ENCODE data around the gene METAP1. TPM values are rescaled to one million over a fixed set of nuclear protein-coding genes. Genes with fewer than 3 reads are reported as not detected.
"Not testable (repeated sequence)": the region's sequence is repeated elsewhere in the genome, so short reads cannot be mapped to it uniquely, and the experiment has no call there.

The METAP1 gene
- total and polyA plus RNA-seq, 2 of the 4 experiments (the other 2 are of a cell fraction): 43.7 to 47.9 TPM

- Histone ChIP-seq H3K9ac (ENCODE audit: low read depth, low read length) (no peak overlapping the region), H3K4me3 (ENCODE audit: insufficient read depth, low read depth, low read length) (no peak overlapping the region), H2BK20ac (ENCODE audit: low read depth, low read length) (no peak overlapping the region), H4K5ac (ENCODE audit: low read depth, low read length) (no peak overlapping the region), H3K4ac (ENCODE audit: low read depth, low read length) (no peak overlapping the region), H2BK120ac (ENCODE audit: low read depth, low read length) (no peak overlapping the region), H3K14ac (replicated peaks; ENCODE audit: low read depth, low read length) (no peak overlapping the region), H4K20me1 (ENCODE audit: insufficient read depth, low read length) (no peaks in the 10 kb centered on the region), H2BK15ac (ENCODE audit: low read depth, low read length) (no peak overlapping the region), H2AK5ac (ENCODE audit: low read depth, low read length) (no peak overlapping the region), H4K91ac (ENCODE audit: insufficient read depth, low read depth, low read length) (no peak overlapping the region), H2AFZ (replicated peaks; ENCODE audit: low read length, poor library complexity) (no peak overlapping the region), H3K27ac (ENCODE audit: insufficient read depth, low read length) (no peak overlapping the region), H3K56ac (ENCODE audit: extremely low read depth, insufficient read depth, low read length) (no peak overlapping the region), H3K18ac (ENCODE audit: low read depth, low read length) (no peak overlapping the region), H2AK9ac (replicated peaks; ENCODE audit: low read depth, low read length, poor library complexity) (no peak overlapping the region), H3K79me1 (ENCODE audit: low read depth in 1 of 2, low read length in 2 of 2) (no peaks in the 10 kb centered on the region), H3K4me1 (ENCODE audit: control insufficient read depth, insufficient read depth, low read length) (peaks cover 8% of the 10 kb centered on the region), H3K9me1 (ENCODE audit: insufficient read depth, low read length) (0 out of 2 replicates have a peak, but pooled peaks cover under 1% of the 10 kb centered on the region), H2BK5ac (ENCODE audit: low read depth, low read length, poor library complexity, severe bottlenecking) (no peak overlapping the region), H3K4me2 (ENCODE audit: low read depth, low read length) (no peak overlapping the region), H3K36me3 (ENCODE audit: control insufficient read depth, insufficient read depth, low read length) (no peaks in the 10 kb centered on the region), H3K27me3 (ENCODE audit: control insufficient read depth, insufficient read depth, low read length) (no peaks in the 10 kb centered on the region), H3K23ac (ENCODE audit: low read depth, low read length) (no peak overlapping the region), H3K9me3 (ENCODE audit: control insufficient read depth, insufficient read depth, low read length) (no peaks in the 10 kb centered on the region), H4K8ac (ENCODE audit: low read depth in 2 of 2, low read length in 2 of 2) (no peak overlapping the region)
- dilution Hi-C loops (cut with HindIII; ENCODE audit: low sequenced_read_pairs, unreplicated experiment): no loop called here
- no TSS peak for BruUV-seq (replicated peaks)
- in situ Hi-C loops (cut with MboI; ENCODE audit: low sequenced_read_pairs): no loop called here
- ChIA-PET CTCF (interaction anchor here (0.6 kb wide), 1 partner anchor 141 kb away, joined by 3 read pairs; no protein-coding TSS in a partner anchor), POLR2A (ENCODE audit: unreplicated experiment) (no interaction called here)
- no peak for TF ChIP-seq NFE2L2 (IDR thresholded peaks at IDR 0.05; ENCODE audit: low read depth, low read length)
- TF ChIP-seq, protein P1, sequence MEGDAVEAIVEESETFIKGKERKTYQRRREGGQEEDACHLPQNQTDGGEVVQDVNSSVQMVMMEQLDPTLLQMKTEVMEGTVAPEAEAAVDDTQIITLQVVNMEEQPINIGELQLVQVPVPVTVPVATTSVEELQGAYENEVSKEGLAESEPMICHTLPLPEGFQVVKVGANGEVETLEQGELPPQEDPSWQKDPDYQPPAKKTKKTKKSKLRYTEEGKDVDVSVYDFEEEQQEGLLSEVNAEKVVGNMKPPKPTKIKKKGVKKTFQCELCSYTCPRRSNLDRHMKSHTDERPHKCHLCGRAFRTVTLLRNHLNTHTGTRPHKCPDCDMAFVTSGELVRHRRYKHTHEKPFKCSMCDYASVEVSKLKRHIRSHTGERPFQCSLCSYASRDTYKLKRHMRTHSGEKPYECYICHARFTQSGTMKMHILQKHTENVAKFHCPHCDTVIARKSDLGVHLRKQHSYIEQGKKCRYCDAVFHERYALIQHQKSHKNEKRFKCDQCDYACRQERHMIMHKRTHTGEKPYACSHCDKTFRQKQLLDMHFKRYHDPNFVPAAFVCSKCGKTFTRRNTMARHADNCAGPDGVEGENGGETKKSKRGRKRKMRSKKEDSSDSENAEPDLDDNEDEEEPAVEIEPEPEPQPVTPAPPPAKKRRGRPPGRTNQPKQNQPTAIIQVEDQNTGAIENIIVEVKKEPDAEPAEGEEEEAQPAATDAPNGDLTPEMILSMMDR (conservative IDR thresholded peaks at IDR 0.05; ENCODE audit: low read depth, low read length): no peak
- intact Hi-C loops (cut with micrococcal nuclease): no loop called here
- ATAC-seq (ENCODE audit: low read depth): no peak
- WGBS, 2 experiments (ENCODE audit: extremely low coverage in 2 of 2, insufficient read length in 1 of 2): no CpG with 5 or more reads among the region's 12 CpGs
- no peak for DNase-seq
Observed at GRCh38 chr4:99099311-99099710, 103.8 kb downstream of the METAP1 start.

DNA sequence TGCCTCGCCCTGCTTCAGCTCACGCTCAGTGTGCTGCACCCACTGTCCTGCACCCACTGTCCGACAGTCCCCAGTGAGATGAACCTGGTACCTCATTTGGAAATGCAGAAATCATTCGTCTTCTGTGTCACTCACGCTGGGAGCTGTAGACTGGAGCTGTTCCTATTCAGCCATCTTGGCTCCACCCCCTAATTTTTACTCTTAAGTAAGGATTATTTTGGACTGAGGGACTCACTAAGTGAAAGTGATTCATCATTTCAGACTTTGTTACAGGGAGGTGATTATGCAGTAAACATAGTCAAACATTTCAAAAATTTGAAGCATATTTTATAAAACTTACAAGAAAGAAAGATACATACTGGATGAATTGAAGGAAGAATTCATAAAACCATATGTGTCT is 104.3 kb downstream of the METAP1 start:
- H3K23ac ChIP-seq (ENCODE audit: low read depth, low read length); H3K18ac ChIP-seq (ENCODE audit: low read depth, low read length); H3K36me3 ChIP-seq (ENCODE audit: control insufficient read depth, insufficient read depth, low read length); H2BK15ac ChIP-seq (ENCODE audit: low read depth, low read length); H4K20me1 ChIP-seq (ENCODE audit: insufficient read depth, low read length); H3K9ac ChIP-seq (ENCODE audit: low read depth, low read length); H4K5ac ChIP-seq (ENCODE audit: low read depth, low read length); H2AFZ ChIP-seq (replicated peaks; ENCODE audit: low read length, poor library complexity); H2BK20ac ChIP-seq (ENCODE audit: low read depth, low read length); ATAC-seq (ENCODE audit: low read depth); H4K91ac ChIP-seq (ENCODE audit: insufficient read depth, low read depth, low read length); H3K27me3 ChIP-seq (ENCODE audit: control insufficient read depth, insufficient read depth, low read length); POLR2A ChIA-PET (ENCODE audit: unreplicated experiment); H3K79me1 ChIP-seq (ENCODE audit: low read depth in 1 of 2, low read length in 2 of 2); H3K56ac ChIP-seq (ENCODE audit: extremely low read depth, insufficient read depth, low read length); dilution Hi-C loops (cut with HindIII; ENCODE audit: low sequenced_read_pairs, unreplicated experiment); H3K14ac ChIP-seq (replicated peaks; ENCODE audit: low read depth, low read length); H3K4me3 ChIP-seq (ENCODE audit: insufficient read depth, low read depth, low read length); H2AK5ac ChIP-seq (ENCODE audit: low read depth, low read length); H2AK9ac ChIP-seq (replicated peaks; ENCODE audit: low read depth, low read length, poor library complexity); H3K4ac ChIP-seq (ENCODE audit: low read depth, low read length); H2BK5ac ChIP-seq (ENCODE audit: low read depth, low read length, poor library complexity, severe bottlenecking); H3K9me3 ChIP-seq (ENCODE audit: control insufficient read depth, insufficient read depth, low read length); H3K9me1 ChIP-seq (ENCODE audit: insufficient read depth, low read length); H3K27ac ChIP-seq (ENCODE audit: insufficient read depth, low read length); BruUV-seq (replicated peaks); in situ Hi-C loops (cut with MboI; ENCODE audit: low sequenced_read_pairs); H4K8ac ChIP-seq (ENCODE audit: low read depth in 2 of 2, low read length in 2 of 2); CTCF ChIA-PET; DNase-seq; H3K4me2 ChIP-seq (ENCODE audit: low read depth, low read length); intact Hi-C loops (cut with micrococcal nuclease); H3K4me1 ChIP-seq (ENCODE audit: control insufficient read depth, insufficient read depth, low read length); H2BK120ac ChIP-seq (ENCODE audit: low read depth, low read length): not testable (repeated sequence)
- 100% methylated on average over 1 of the region's 5 CpGs; no CpG with 5 or more reads in 1 of the 2 experiments for WGBS, 2 experiments (ENCODE audit: extremely low coverage in 2 of 2, insufficient read length in 1 of 2)
